PFSK-1 (cell line): ENCODE measurements around the gene MAFF.

Experiments used
- FOXP2 ChIP-seq: optimal IDR thresholded peaks from 2 replicates; pipeline ENCODE3; 2011; ENCODE audit warnings: borderline replicate concordance, control low read depth, inconsistent platforms; ENCODE audit not compliant: insufficient read depth; ENCODE audit errors: extremely low read length, extremely low read depth
- POLR2AphosphoS5 ChIP-seq: IDR thresholded peaks from 2 replicates; pipeline ENCODE4 v1.6.1; 2012; ENCODE audit warnings: low read depth, mild to moderate bottlenecking, control low read depth, low read length, moderate library complexity
- REST ChIP-seq, 2 experiments: IDR thresholded peaks; 2 replicates each; pipeline versions ENCODE4 v1.6.1 to v1.8.0; 2011 to 2012; ENCODE audit warnings: low read depth in 2 of 2, low read length in 2 of 2, control low read depth in 1 of 2, inconsistent platforms in 1 of 2, mild to moderate bottlenecking in 1 of 2, moderate library complexity in 1 of 2; ENCODE audit not compliant: insufficient read depth in 1 of 2
- SIN3A ChIP-seq: IDR thresholded peaks from 2 replicates; pipeline ENCODE4 v1.6.1; 2012; ENCODE audit warnings: mild to moderate bottlenecking, low read length, moderate library complexity, borderline replicate concordance; ENCODE audit not compliant: insufficient read depth
- TAF1 ChIP-seq: IDR thresholded peaks from 2 replicates; pipeline ENCODE4 v1.6.1; 2012; ENCODE audit warnings: low read length, control low read depth, borderline replicate concordance; ENCODE audit not compliant: insufficient read depth

MAFF gene

GRCh38 chr22:38181453-38182200 lies 20.2 kb upstream of the MAFF start, which contains the start of gene PLA2G6:
Gene PLA2G6 (minus strand): TSS chr22:38181830. CDS start chr22:38169426, 12,404 bp downstream.
- TF ChIP-seq REST (IDR thresholded peaks at IDR 0.05; ENCODE audit: insufficient read depth in 1 of 2, low read depth in 2 of 2, low read length in 2 of 2) (no peak), TAF1 (0 out of 2 replicates have a peak, but pooled peaks have one; percentile 4), SIN3A (peak; percentile 91; the same call in 1 of the 2 replicates), FOXP2 (no peak), POLR2AphosphoS5 (peak; percentile 52; the same call in 1 of the 2 replicates)

GRCh38 chr22:38184788-38185187 lies 17.0 kb upstream of the MAFF start:
- TF ChIP-seq FOXP2, result no peak
- no peak for TF ChIP-seq TAF1
- no peak for TF ChIP-seq POLR2AphosphoS5
- TF ChIP-seq SIN3A, result no peak
- no peak for TF ChIP-seq REST (IDR thresholded peaks at IDR 0.05; ENCODE audit: insufficient read depth in 1 of 2, low read depth in 2 of 2, low read length in 2 of 2)

- TF ChIP-seq SIN3A (peak; percentile 46; the same call in 1 of the 2 replicates), FOXP2 (no peak), TAF1 (no peak), REST (IDR thresholded peaks at IDR 0.05; ENCODE audit: insufficient read depth in 1 of 2, low read depth in 2 of 2, low read length in 2 of 2) (peak in 1 of 2 experiments; percentile 58; a peak in 3 of 4 replicates)
These were observed 15.4 kb upstream of the MAFF start for GRCh38 chr22:38186429-38186828.

- peak; percentile 35 for TF ChIP-seq FOXP2
- TF ChIP-seq POLR2AphosphoS5, result no peak
These were observed 14.2 kb upstream of the MAFF start for GRCh38 chr22:38187413-38188212.

GRCh38 chr22:38189104-38189503 lies 12.7 kb upstream of the MAFF start:
- TF ChIP-seq POLR2AphosphoS5 (no peak), SIN3A (no peak), FOXP2 (no peak), REST (IDR thresholded peaks at IDR 0.05; ENCODE audit: insufficient read depth in 1 of 2, low read depth in 2 of 2, low read length in 2 of 2) (no peak), TAF1 (no peak)
